Gastroesophageal sphincter (tissue), 3 donors: ENCODE measurements around the gene SPECC1L.

Experiments used
- CTCF ChIP-seq, 4 experiments: fragments of 200-600 bp in 2 of 4; fragments of 450-650 bp in 2 of 4; sonication (generic) in 1 of 4; IDR thresholded peaks; one replicate each; pipeline ENCODE4 v1.5.1; 2017 to 2019; ENCODE audit warnings: antibody characterized with exemption in 4 of 4, mild to moderate bottlenecking in 2 of 4, moderate library complexity in 2 of 4
- EP300 ChIP-seq: sonication (generic); formaldehyde crosslinking; IDR thresholded peaks from one replicate; pipeline ENCODE4 v1.6.1; 2017; ENCODE audit warnings: antibody characterized with exemption, mild to moderate bottlenecking
- POLR2A ChIP-seq, 2 donors: fragments of 450-650 bp; IDR thresholded peaks; one replicate each; pipeline ENCODE4 v1.6.1; 2017; ENCODE audit warnings: antibody characterized with exemption in 2 of 2, mild to moderate bottlenecking in 2 of 2, moderate library complexity in 1 of 2
- POLR2AphosphoS5 ChIP-seq: sonication (generic); formaldehyde crosslinking; IDR thresholded peaks from one replicate; pipeline ENCODE4 v1.6.1; 2017; ENCODE audit warnings: antibody characterized with exemption

- TF ChIP-seq POLR2AphosphoS5 (no peak), CTCF (IDR thresholded peaks at IDR 0.05) (no peak), POLR2A (IDR thresholded peaks at IDR 0.05) (no peak), EP300 (no peak)
Measured at GRCh38 chr22:24233235-24233634, 37.4 kb upstream of the SPECC1L start.
